Measurements from ENCODE around the gene SIGLEC9. TPM values are rescaled to one million over a fixed set of nuclear protein-coding genes. Genes with fewer than 3 reads are reported as not detected.

Gene SIGLEC9
- total RNA-seq, 1 experiment from 2014 or later, result not detected

GRCh38 chr19:51172223-51172622 lies 47.5 kb downstream of the SIGLEC9 start:
- Histone ChIP-seq H3K79me2 (ENCODE audit: low read length) (no peaks in the 10 kb centered on the region), H2AFZ (ENCODE audit: low read length) (no peak overlapping the region), H3K9ac (ENCODE audit: low read length) (no peak overlapping the region), H3K4me3 (ENCODE audit: low read length) (no peak overlapping the region), H3K9me3 (ENCODE audit: low read length) (no peaks in the 10 kb centered on the region), H3K9me2 (replicated peaks; ENCODE audit: low read length) (no peaks in the 10 kb centered on the region), H3K4me2 (ENCODE audit: low read length) (no peak overlapping the region), H3F3A (ENCODE audit: low read length, unreplicated experiment) (no peaks in the 10 kb centered on the region), H4K20me1 (ENCODE audit: low read length) (no peaks in the 10 kb centered on the region), H3K4me1 (ENCODE audit: insufficient read depth, low read length) (no peaks in the 10 kb centered on the region), H3K36me3 (ENCODE audit: low read depth, low read length) (no peaks in the 10 kb centered on the region), H3K27me3 (ENCODE audit: low read length) (peaks cover 79% of the 10 kb centered on the region), H3K27ac (ENCODE audit: low read length) (no peak overlapping the region)
- no peak for TF ChIP-seq EZH2 (IDR thresholded peaks at IDR 0.05; ENCODE audit: low read length, unreplicated experiment)
- TF ChIP-seq EZH2phosphoT487 (IDR thresholded peaks at IDR 0.05; ENCODE audit: borderline replicate concordance, low read length), result no peak
- no peak for TF ChIP-seq CTCF (conservative IDR thresholded peaks at IDR 0.05; ENCODE audit: low read depth, low read length)
- ChIA-PET CTCF (no interaction called here), POLR2A (ENCODE audit: unreplicated experiment) (no interaction called here)
- ATAC-seq (no peak), DNase-seq (no peak)
- intact Hi-C loops (cut with micrococcal nuclease), result no loop called here
- BruUV-seq (replicated peaks), result no TSS peak

- Histone ChIP-seq H3K9me3 (ENCODE audit: low read length) (no peaks in the 10 kb centered on the region), H2AFZ (ENCODE audit: low read length) (no peak overlapping the region), H3K79me2 (ENCODE audit: low read length) (no peaks in the 10 kb centered on the region), H3K4me2 (ENCODE audit: low read length) (no peak overlapping the region), H3K9ac (ENCODE audit: low read length) (no peak overlapping the region), H3K36me3 (ENCODE audit: low read depth, low read length) (no peaks in the 10 kb centered on the region), H3K27ac (ENCODE audit: low read length) (no peak overlapping the region), H3K9me2 (replicated peaks; ENCODE audit: low read length) (no peaks in the 10 kb centered on the region), H3K27me3 (ENCODE audit: low read length) (peaks cover 84% of the 10 kb centered on the region), H4K20me1 (ENCODE audit: low read length) (no peaks in the 10 kb centered on the region), H3K4me3 (ENCODE audit: low read length) (no peak overlapping the region), H3K4me1 (ENCODE audit: insufficient read depth, low read length) (no peaks in the 10 kb centered on the region), H3F3A (ENCODE audit: low read length, unreplicated experiment) (no peaks in the 10 kb centered on the region)
- BruUV-seq (replicated peaks), result no TSS peak
- intact Hi-C loops (cut with micrococcal nuclease), result no loop called here
- POLR2A ChIA-PET (ENCODE audit: unreplicated experiment), result no interaction called here
- CTCF ChIA-PET, result no interaction called here
- no peak for DNase-seq
- no peak for ATAC-seq
- TF ChIP-seq EZH2 (IDR thresholded peaks at IDR 0.05; ENCODE audit: low read length, unreplicated experiment), result no peak
- TF ChIP-seq CTCF (conservative IDR thresholded peaks at IDR 0.05; ENCODE audit: low read depth, low read length), result no peak
- TF ChIP-seq EZH2phosphoT487 (IDR thresholded peaks at IDR 0.05; ENCODE audit: borderline replicate concordance, low read length), result no peak
Measured at GRCh38 chr19:51173681-51174080, 49.0 kb downstream of the SIGLEC9 start.

GRCh38 chr19:51179256-51179655 lies 54.5 kb downstream of the SIGLEC9 start:
- CTCF ChIA-PET, result no interaction called here
- H3K36me3 ChIP-seq (ENCODE audit: low read depth, low read length), result no peaks in the 10 kb centered on the region
- intact Hi-C loops (cut with micrococcal nuclease), result no loop called here
- TF ChIP-seq EZH2phosphoT487 (IDR thresholded peaks at IDR 0.05; ENCODE audit: borderline replicate concordance, low read length) (no peak), EZH2 (IDR thresholded peaks at IDR 0.05; ENCODE audit: low read length, unreplicated experiment) (no peak), CTCF (conservative IDR thresholded peaks at IDR 0.05; ENCODE audit: low read depth, low read length) (no peak)
- ATAC-seq (no peak), DNase-seq (no peak)
- H3K4me3 ChIP-seq (ENCODE audit: low read length), result no peak overlapping the region
- no peak overlapping the region for H2AFZ ChIP-seq (ENCODE audit: low read length)
- peaks cover 49% of the 10 kb centered on the region for H3K27me3 ChIP-seq (ENCODE audit: low read length)
- no peaks in the 10 kb centered on the region for H3K9me3 ChIP-seq (ENCODE audit: low read length)
- H3K9ac ChIP-seq (ENCODE audit: low read length), result no peak overlapping the region
- H3K4me2 ChIP-seq (ENCODE audit: low read length), result no peak overlapping the region
- H3K9me2 ChIP-seq (replicated peaks; ENCODE audit: low read length), result no peaks in the 10 kb centered on the region
- H3K27ac ChIP-seq (ENCODE audit: low read length), result no peak overlapping the region
- BruUV-seq (replicated peaks), result no TSS peak
- H3F3A ChIP-seq (ENCODE audit: low read length, unreplicated experiment), result no peaks in the 10 kb centered on the region
- POLR2A ChIA-PET (ENCODE audit: unreplicated experiment), result no interaction called here
- H3K79me2 ChIP-seq (ENCODE audit: low read length), result no peaks in the 10 kb centered on the region
- H4K20me1 ChIP-seq (ENCODE audit: low read length), result no peaks in the 10 kb centered on the region
- H3K4me1 ChIP-seq (ENCODE audit: insufficient read depth, low read length), result no peaks in the 10 kb centered on the region

Other genes starting within 250 kb of the SIGLEC9 start
- not detected in 2 replicates for gene KLK4, start 213.5 kb upstream of the SIGLEC9 start, total RNA-seq (2014; rRNA removed)
- 58.5 and 59.0 TPM in 2 replicates for gene KLK5, start 171.9 kb upstream of the SIGLEC9 start, total RNA-seq (2014; rRNA removed)
- 73.7 and 75.0 TPM in 2 replicates for gene KLK6, start 155.3 kb upstream of the SIGLEC9 start, total RNA-seq (2014; rRNA removed)
- gene KLK7, start 141.0 kb upstream of the SIGLEC9 start, total RNA-seq (2014; rRNA removed), result 0.23 and 3.6 TPM in 2 replicates
- 2.3 TPM in 1 of 2 replicates, not detected in the other for gene KLK8, start 123.3 kb upstream of the SIGLEC9 start, total RNA-seq (2014; rRNA removed)
- 1.2 and 2.9 TPM in 2 replicates for gene KLK10, start 105.2 kb upstream of the SIGLEC9 start, total RNA-seq (2014; rRNA removed)
- gene KLK11, start 98.3 kb upstream of the SIGLEC9 start, total RNA-seq (2014; rRNA removed), result 0.23 TPM in 1 of 2 replicates, not detected in the other
- gene KLK12, start 89.9 kb upstream of the SIGLEC9 start, total RNA-seq (2014; rRNA removed), result not detected in 2 replicates
- not detected in 2 replicates for gene KLK13, start 59.8 kb upstream of the SIGLEC9 start, total RNA-seq (2014; rRNA removed)
- gene KLK14, start 42.0 kb upstream of the SIGLEC9 start, total RNA-seq (2014; rRNA removed), result not detected in 2 replicates
- 29.0 and 40.8 TPM in 2 replicates for gene CTU1, start 16.5 kb upstream of the SIGLEC9 start, total RNA-seq (2014; rRNA removed)
- gene SIGLEC7, start 17.4 kb downstream of the SIGLEC9 start, total RNA-seq (2014; rRNA removed), result not detected in 2 replicates
- gene CD33, start 100.2 kb downstream of the SIGLEC9 start, total RNA-seq (2014; rRNA removed), result 2.2 and 6.0 TPM in 2 replicates
- not detected in 2 replicates for gene SIGLECL1, start 126.2 kb downstream of the SIGLEC9 start, total RNA-seq (2014; rRNA removed)
- not detected in 2 replicates for gene IGLON5, start 186.7 kb downstream of the SIGLEC9 start, total RNA-seq (2014; rRNA removed)
- gene VSIG10L, start 217.2 kb downstream of the SIGLEC9 start, total RNA-seq (2014; rRNA removed), result 3.1 and 3.5 TPM in 2 replicates
- gene ETFB, start 241.5 kb downstream of the SIGLEC9 start, total RNA-seq (2014; rRNA removed), result 249 and 320 TPM in 2 replicates
- gene CLDND2, start 244.1 kb downstream of the SIGLEC9 start, total RNA-seq (2014; rRNA removed), result 0.95 TPM in 1 of 2 replicates, not detected in the other
- gene NKG7, start 247.7 kb downstream of the SIGLEC9 start, total RNA-seq (2014; rRNA removed), result not detected in 2 replicates

All from PC-3 (cell line).